Parathyroid adenoma (tissue), 2 donors: ENCODE measurements around the gene IFI35.
A peak's percentile ranks its signal among the peaks of the same experiment; 100 is the strongest.

Experiments
- H2AFZ ChIP-seq: fragments of 300-600 bp; sonication (generic); one replicate; pipeline ENCODE4 v1.7.0; 2017; ENCODE audit warnings: antibody characterized with exemption, mild to moderate bottlenecking
- H3K27ac ChIP-seq: fragments of 300-600 bp; sonication (generic); one replicate; pipeline ENCODE4 v1.7.0; 2017
- H3K27me3 ChIP-seq: fragments of 300-600 bp; sonication (generic); one replicate; pipeline ENCODE4 v1.7.0; 2017; ENCODE audit warnings: low read length; ENCODE audit not compliant: control insufficient read depth, insufficient read depth
- H3K36me3 ChIP-seq: fragments of 300-600 bp; sonication (generic); one replicate; pipeline ENCODE4 v1.7.0; 2017; ENCODE audit warnings: low read length; ENCODE audit not compliant: control insufficient read depth, insufficient read depth
- H3K4me1 ChIP-seq: fragments of 300-600 bp; sonication (generic); one replicate; pipeline ENCODE4 v1.7.0; 2017; ENCODE audit warnings: control low read depth
- H3K4me2 ChIP-seq: fragments of 300-600 bp; sonication (generic); one replicate; pipeline ENCODE4 v1.7.0; 2017; ENCODE audit warnings: low read length
- H3K4me3 ChIP-seq: fragments of 300-600 bp; sonication (generic); one replicate; pipeline ENCODE4 v1.7.0; 2017; ENCODE audit warnings: low read depth, low read length
- H3K79me2 ChIP-seq: fragments of 300-600 bp; sonication (generic); one replicate; pipeline ENCODE4 v1.7.0; 2017; ENCODE audit warnings: control low read depth
- H3K9ac ChIP-seq: fragments of 300-600 bp; sonication (generic); one replicate; pipeline ENCODE4 v1.7.0; 2017; ENCODE audit warnings: mild to moderate bottlenecking
- H3K9me3 ChIP-seq: fragments of 300-600 bp; sonication (generic); one replicate; pipeline ENCODE4 v1.7.0; 2017; ENCODE audit warnings: low read length; ENCODE audit not compliant: control insufficient read depth
- CTCF ChIP-seq: fragments of 300-600 bp; sonication (generic); IDR thresholded peaks from one replicate; pipeline ENCODE4 v1.7.0; 2017; ENCODE audit warnings: antibody characterized with exemption, mild to moderate bottlenecking
- donor health status: primary hyperparathyroidism.

IFI35 gene

GRCh38 chr17:43026595-43026994 lies 20.0 kb downstream of the IFI35 start:
- no peak for TF ChIP-seq CTCF
- Histone ChIP-seq H3K4me1 (no peaks in the 10 kb centered on the region), H3K4me2 (no peak overlapping the region), H3K79me2 (no peaks in the 10 kb centered on the region), H3K9me3 (no peaks in the 10 kb centered on the region), H3K9ac (no peak overlapping the region), H3K4me3 (no peak overlapping the region), H2AFZ (no peak overlapping the region), H3K36me3 (no peaks in the 10 kb centered on the region), H3K27ac (no peak overlapping the region), H3K27me3 (no peaks in the 10 kb centered on the region)

- no peak for TF ChIP-seq CTCF
- no peaks in the 10 kb centered on the region for H3K27me3 ChIP-seq
- no peak overlapping the region for H3K4me2 ChIP-seq
- no peaks in the 10 kb centered on the region for H3K36me3 ChIP-seq
- H2AFZ ChIP-seq, result no peak overlapping the region
- H3K9me3 ChIP-seq, result no peaks in the 10 kb centered on the region
- H3K4me3 ChIP-seq, result no peak overlapping the region
- no peak overlapping the region for H3K9ac ChIP-seq
- no peak overlapping the region for H3K27ac ChIP-seq
- H3K79me2 ChIP-seq, result no peaks in the 10 kb centered on the region
- H3K4me1 ChIP-seq, result no peaks in the 10 kb centered on the region
Observed at GRCh38 chr17:43027091-43028032, 20.8 kb downstream of the IFI35 start.

DNA sequence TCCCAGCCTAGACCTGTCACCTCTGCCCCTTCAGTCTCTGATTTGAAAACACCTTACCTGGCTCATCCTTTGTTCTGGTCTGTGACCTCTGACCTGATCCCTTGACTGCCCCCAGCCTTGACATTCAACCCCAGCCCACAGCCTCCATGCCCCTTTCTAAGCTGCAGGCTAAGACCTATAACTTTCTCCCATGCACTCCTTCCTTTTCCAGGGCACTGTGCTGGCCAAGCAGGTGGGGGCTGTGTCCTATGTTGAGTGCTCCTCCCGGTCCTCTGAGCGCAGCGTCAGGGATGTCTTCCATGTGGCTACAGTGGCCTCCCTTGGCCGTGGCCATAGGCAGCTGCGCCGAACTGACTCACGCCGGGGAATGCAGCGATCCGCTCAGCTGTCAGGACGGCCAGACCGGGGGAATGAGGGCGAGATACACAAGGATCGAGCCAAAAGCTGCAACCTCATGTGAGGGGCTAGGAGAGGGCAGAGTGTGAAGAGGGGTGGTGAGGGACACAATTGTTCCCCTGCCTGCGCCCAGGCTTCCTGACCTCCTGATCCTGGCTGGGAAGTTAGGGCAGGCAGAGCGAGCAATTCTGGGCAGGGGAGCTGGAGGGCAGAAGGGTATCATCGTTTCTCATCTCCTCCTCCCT lies 21.8 kb downstream of the IFI35 start:
- Histone ChIP-seq H3K36me3 (no peaks in the 10 kb centered on the region), H3K27me3 (no peaks in the 10 kb centered on the region), H3K9me3 (no peaks in the 10 kb centered on the region), H3K4me3 (no peak overlapping the region), H3K27ac (no peak overlapping the region), H3K4me2 (no peak overlapping the region), H3K79me2 (no peaks in the 10 kb centered on the region), H3K9ac (no peak overlapping the region), H2AFZ (no peak overlapping the region), H3K4me1 (no peaks in the 10 kb centered on the region)
- TF ChIP-seq CTCF, result no peak

DNA sequence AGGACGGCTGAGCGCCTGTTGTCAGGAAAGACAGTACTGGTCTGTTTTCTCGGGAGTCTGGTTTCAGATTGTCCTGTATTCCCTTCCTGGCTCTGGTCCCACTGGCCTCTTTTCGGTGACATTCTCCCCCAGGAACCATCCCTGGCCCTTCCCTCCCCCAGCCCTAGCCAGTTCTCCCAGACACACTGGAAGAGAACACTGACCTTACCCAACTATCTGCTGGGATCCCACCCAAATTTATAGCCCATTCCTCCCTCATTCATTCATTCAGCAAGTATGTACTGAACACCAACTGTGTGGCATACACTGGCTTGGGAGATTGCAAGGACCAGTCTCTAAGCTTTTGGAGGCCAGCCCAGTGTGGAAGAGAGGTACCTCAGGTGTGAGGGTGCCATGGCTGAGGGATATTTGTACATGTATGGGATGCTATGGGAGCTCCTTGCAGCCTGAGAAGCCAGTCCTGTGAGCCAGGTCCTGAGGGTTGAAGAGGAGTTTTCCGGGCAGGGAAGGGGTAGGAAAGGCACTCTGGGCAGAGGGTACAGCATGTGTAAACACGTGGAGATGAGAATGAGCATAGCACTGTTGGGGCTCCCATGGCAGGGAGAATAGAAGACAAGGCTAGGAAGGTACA lies 23.7 kb downstream of the IFI35 start:
- Histone ChIP-seq H3K4me2 (no peak overlapping the region), H3K79me2 (no peaks in the 10 kb centered on the region)

More for the DNA sequence above, 23.7 kb downstream of the IFI35 start:
- Histone ChIP-seq H3K27ac (no peak overlapping the region), H3K4me1 (peaks cover 4% of the 10 kb centered on the region), H3K4me3 (no peak overlapping the region), H2AFZ (peak overlapping the region; percentile 33), H3K9ac (no peak overlapping the region), H3K9me3 (no peaks in the 10 kb centered on the region), H3K36me3 (no peaks in the 10 kb centered on the region), H3K27me3 (no peaks in the 10 kb centered on the region)
- no peak for TF ChIP-seq CTCF
